Heart left ventricle (tissue), 16 donors: ENCODE data around the gene FMN2. TPM values are rescaled to one million over a fixed set of nuclear protein-coding genes. Genes with fewer than 3 reads are reported as not detected.

Experiments used
- ATAC-seq, 4 donors: fragments of 200-7000 bp; cut with Tn5 transposase; one replicate each; pipeline ENCODE4 v1.9.1; 2020 to 2022; ENCODE audit warnings: moderate library complexity in 4 of 4, mild to moderate bottlenecking in 3 of 4, moderate number of reproducible peaks in 1 of 4
- DNase-seq, 5 donors: peaks; one replicate each; pipeline ENCODE4 v3.0.0-alpha.2; 2020
- H3K27ac ChIP-seq, 12 donors: fragments of 200-600 bp; sonication (generic) in 4 of 12; one replicate each; pipeline versions ENCODE4 v1.5.0 to v1.8.0; 2016 to 2022; ENCODE audit warnings: mild to moderate bottlenecking in 2 of 12
- H3K27me3 ChIP-seq, 9 donors: fragments of 200-600 bp; sonication (generic) in 2 of 9; one replicate each; pipeline versions ENCODE4 v1.5.1 to v1.8.0; 2016 to 2022; ENCODE audit warnings: mild to moderate bottlenecking in 3 of 9
- H3K36me3 ChIP-seq, 9 donors: fragments of 200-600 bp; sonication (generic) in 2 of 9; one replicate each; pipeline versions ENCODE4 v1.5.0 to v1.8.0; 2018 to 2022; ENCODE audit warnings: mild to moderate bottlenecking in 2 of 9
- H3K4me1 ChIP-seq, 12 donors: fragments of 200-600 bp; sonication (generic) in 4 of 12; one replicate each; pipeline versions ENCODE4 v1.5.0 to v1.8.0; 2016 to 2022; ENCODE audit warnings: mild to moderate bottlenecking in 3 of 12
- H3K4me3 ChIP-seq, 12 donors: fragments of 200-600 bp; sonication (generic) in 4 of 12; one replicate each; pipeline versions ENCODE4 v1.5.0 to v1.8.0; 2017 to 2022; ENCODE audit warnings: mild to moderate bottlenecking in 9 of 12, moderate library complexity in 4 of 12
- H3K9me3 ChIP-seq, 12 donors: fragments of 200-600 bp; sonication (generic) in 4 of 12; one replicate each; pipeline versions ENCODE4 v1.5.0 to v1.8.0; 2016 to 2022; ENCODE audit warnings: mild to moderate bottlenecking in 1 of 12
- POLR2A ChIP-seq, 2 donors: fragments of 450-650 bp; IDR thresholded peaks; one replicate each; pipeline ENCODE4 v1.6.1; 2017; ENCODE audit warnings: antibody characterized with exemption in 2 of 2, mild to moderate bottlenecking in 2 of 2, moderate library complexity in 2 of 2
- WGBS, 4 donors: extraction: QIAGEN DNeasy Blood & Tissue Kit in 2 of 4; methylation state at CpG; one replicate each; pipeline versions ENCODE4 v1.1.5 to v1.1.7; 2013 to 2018; 5-methylcytosine and 5-hydroxymethylcytosine counted together
- intact Hi-C, 10 donors: fragments of 100-400 bp; cut with DNase I; formaldehyde crosslinking; loops; one replicate each; pipeline versions ENCODE4 v1.11.1 to v1.14.2; 2022
- polyA plus RNA-seq, 2 donors: library from polyadenylated mRNA; stranded (reverse); fragments of 200-250 nt; gene quantifications; one replicate each; pipeline ENCODE4 v1.2.3, GENCODE V29; 2013
- total RNA-seq, 9 donors: library from RNA; depleted of rRNA in 2 of 9; stranded (reverse); fragments of >200 nt in 2 of 9; fragmentation: NEBNext Ultra II Directional in 3 of 9; extraction: Animal tissue kit (Norgen Biotek cat#: 25700) in 3 of 9; gene quantifications; one replicate each; pipeline versions ENCODE4 v1.1.0 to v1.2.4, GENCODE V29; 2016 to 2023
- TF ChIP-seq, protein P1 (sequence below), 12 donors: fragments of 200-600 bp; sonication (generic) in 4 of 12; IDR thresholded peaks; one replicate each; pipeline versions ENCODE4 v1.5.0 to v1.8.0; 2018 to 2022; ENCODE audit warnings: antibody characterized with exemption in 12 of 12, mild to moderate bottlenecking in 5 of 12
- donor health status: ischemic (EF 13 %, LVEDD 7.1; RV severe dilation, severe dysfunction).
- donor health status: healthy with polysubstance abuse.
- donor health status: DM: no; HTN: yes; CAD: no.
- donor health status: DM: no; HTN: no; CAD: no.
- donor health status: ischemic (EF 25% LVEDD 6.9; RV normal size, moderate dysfunction).
- donor health status: ischemic (EF 25% LVEDD 5.7; RV mildly dilated, moderate dysfunction).
- donor health status: healthy.
- donor health status: DM: yes; HTN: yes; CAD: no.
- donor health status: ischemic (EF 35%, LVEDD 5.7; RV mildly dilated, moderate dysfunction).
- donor health status: nonischemic (EF 11% LVEDD 7.7; RV severe dilation, severe dysfunction).
- donor health status: DM: yes; HTN: yes; CAD: no.
- donor health status: PGD.
- donor health status: ischemic (EF 29% LVEDD 5.4; RV normal size, mild dysfunction).
- donor health status: nonischemic (EF 23%, LVEDD 6.1; RV moderate dilation, normal function).

The FMN2 gene
- total and polyA plus RNA-seq, 11 donors, result 0.11 to 1.9 (median 0.31) TPM; not detected in 8

DNA sequence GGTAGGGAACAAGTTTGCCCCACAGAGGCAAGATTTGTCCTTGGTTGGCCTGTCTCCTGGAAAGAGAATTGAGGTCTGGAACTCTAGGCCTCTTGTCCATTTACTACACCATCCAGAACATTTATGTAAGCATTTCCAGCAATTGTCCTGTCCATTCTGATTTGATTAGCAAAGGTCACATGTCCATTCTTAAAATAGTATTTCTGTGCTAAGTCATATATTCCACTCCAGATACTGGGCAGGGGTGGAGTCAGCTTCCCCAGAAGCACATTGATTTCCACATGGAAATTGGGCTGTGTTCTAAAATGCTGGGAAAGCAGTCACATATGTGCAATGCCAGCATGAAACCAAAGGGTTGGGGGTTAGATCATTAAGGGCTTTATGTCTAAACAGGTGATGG, 21.5 kb upstream of the FMN2 start:
- Histone ChIP-seq H3K4me3 (no peak overlapping the region), H3K9me3 (no peaks in the 10 kb centered on the region), H3K27me3 (no peaks in the 10 kb centered on the region), H3K36me3 (no peaks in the 10 kb centered on the region), H3K27ac (peak overlapping the region in 1 of 12 donors; percentile 15), H3K4me1 (no peaks in the 10 kb centered on the region)
- ATAC-seq (peak in 2 of 4 donors; percentile 46 to 81), DNase-seq (no peak)
- intact Hi-C loops, result no loop called here
- TF ChIP-seq, protein P1, sequence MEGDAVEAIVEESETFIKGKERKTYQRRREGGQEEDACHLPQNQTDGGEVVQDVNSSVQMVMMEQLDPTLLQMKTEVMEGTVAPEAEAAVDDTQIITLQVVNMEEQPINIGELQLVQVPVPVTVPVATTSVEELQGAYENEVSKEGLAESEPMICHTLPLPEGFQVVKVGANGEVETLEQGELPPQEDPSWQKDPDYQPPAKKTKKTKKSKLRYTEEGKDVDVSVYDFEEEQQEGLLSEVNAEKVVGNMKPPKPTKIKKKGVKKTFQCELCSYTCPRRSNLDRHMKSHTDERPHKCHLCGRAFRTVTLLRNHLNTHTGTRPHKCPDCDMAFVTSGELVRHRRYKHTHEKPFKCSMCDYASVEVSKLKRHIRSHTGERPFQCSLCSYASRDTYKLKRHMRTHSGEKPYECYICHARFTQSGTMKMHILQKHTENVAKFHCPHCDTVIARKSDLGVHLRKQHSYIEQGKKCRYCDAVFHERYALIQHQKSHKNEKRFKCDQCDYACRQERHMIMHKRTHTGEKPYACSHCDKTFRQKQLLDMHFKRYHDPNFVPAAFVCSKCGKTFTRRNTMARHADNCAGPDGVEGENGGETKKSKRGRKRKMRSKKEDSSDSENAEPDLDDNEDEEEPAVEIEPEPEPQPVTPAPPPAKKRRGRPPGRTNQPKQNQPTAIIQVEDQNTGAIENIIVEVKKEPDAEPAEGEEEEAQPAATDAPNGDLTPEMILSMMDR (IDR thresholded peaks at IDR 0.05), result no peak
- no peak for TF ChIP-seq POLR2A (IDR thresholded peaks at IDR 0.05)

DNA sequence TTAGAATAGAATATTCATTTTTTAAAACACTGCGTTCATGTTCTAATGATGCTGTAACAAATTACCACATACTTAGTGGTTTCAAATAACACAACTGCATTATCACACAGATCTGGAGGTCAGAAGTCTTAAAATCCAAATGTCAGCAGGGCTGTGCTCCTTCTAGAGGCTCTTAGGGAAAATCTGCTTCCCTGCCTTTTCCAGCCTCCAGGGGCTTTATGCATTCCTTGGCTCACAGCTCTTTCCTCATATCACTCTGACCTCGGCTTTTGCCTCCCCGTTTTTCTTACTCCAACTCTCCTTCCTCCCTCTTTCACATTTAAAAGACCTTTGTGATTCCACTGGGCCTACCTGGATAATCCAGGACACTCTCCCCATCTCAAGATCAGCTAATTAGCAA, 18.6 kb upstream of the FMN2 start:
- Histone ChIP-seq H3K27ac (no peak overlapping the region), H3K4me1 (no peaks in the 10 kb centered on the region), H3K36me3 (no peaks in the 10 kb centered on the region), H3K27me3 (no peaks in the 10 kb centered on the region), H3K4me3 (no peak overlapping the region), H3K9me3 (no peaks in the 10 kb centered on the region)
- WGBS, 4 donors, result 25 to 59% (median 39%) methylated on average over 3 of the region's 3 CpGs
- TF ChIP-seq, protein P1 (IDR thresholded peaks at IDR 0.05), result no peak
- TF ChIP-seq POLR2A (IDR thresholded peaks at IDR 0.05), result no peak
- ATAC-seq (no peak), DNase-seq (no peak)
- intact Hi-C loops, result no loop called here

DNA sequence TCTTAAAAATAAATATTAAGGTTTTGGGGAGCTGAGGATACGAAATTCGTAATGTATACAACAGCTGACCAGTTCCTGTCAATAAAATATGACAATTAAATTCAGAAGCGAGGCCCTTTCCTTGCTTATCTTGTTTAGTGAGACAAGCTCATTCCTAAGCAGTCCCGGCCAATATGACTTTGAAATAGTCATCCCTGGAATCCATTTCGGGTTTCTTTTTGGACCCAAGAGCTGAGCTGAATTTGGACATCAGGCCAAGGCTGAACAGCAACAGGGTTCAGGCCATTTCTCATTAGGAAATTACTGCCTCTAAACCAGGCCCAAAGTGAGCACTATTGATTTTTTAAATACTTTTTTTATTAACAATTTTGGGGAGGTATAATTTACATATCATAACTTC, 17.3 kb upstream of the FMN2 start:
- ATAC-seq, result no peak
- Histone ChIP-seq H3K4me3 (no peak overlapping the region), H3K27ac (no peak overlapping the region), H3K27me3 (peaks cover 0 to 2% (median 0%) of the 10 kb centered on the region in 9 donors), H3K9me3 (no peaks in the 10 kb centered on the region), H3K4me1 (no peaks in the 10 kb centered on the region), H3K36me3 (no peaks in the 10 kb centered on the region)
- no peak for TF ChIP-seq POLR2A (IDR thresholded peaks at IDR 0.05)
- TF ChIP-seq, protein P1 (IDR thresholded peaks at IDR 0.05), result no peak
- DNase-seq, result no peak
- intact Hi-C loops, result no loop called here
- 61 to 67% (median 65%) methylated on average over 5 of the region's 5 CpGs for WGBS, 4 donors

GRCh38 chr1:240074908-240075307, 16.8 kb upstream of the FMN2 start:
- TF ChIP-seq, protein P1 (IDR thresholded peaks at IDR 0.05), result no peak
- no peak for TF ChIP-seq POLR2A (IDR thresholded peaks at IDR 0.05)
- H3K27me3 ChIP-seq, result peaks cover 0 to 7% (median 0%) of the 10 kb centered on the region in 9 donors
- no peaks in the 10 kb centered on the region for H3K9me3 ChIP-seq
- H3K4me3 ChIP-seq, result no peak overlapping the region
- WGBS, 4 donors, result 53 to 74% (median 71%) methylated on average over 3 of the region's 3 CpGs
- DNase-seq (no peak), ATAC-seq (no peak)
- H3K36me3 ChIP-seq, result no peaks in the 10 kb centered on the region
- H3K27ac ChIP-seq, result no peak overlapping the region
- intact Hi-C loops, result no loop called here
- H3K4me1 ChIP-seq, result no peaks in the 10 kb centered on the region
